ENCODE results near the gene IFIH1.

Gene IFIH1

GRCh38 chr2:162233197-162233596, 85.3 kb downstream of the IFIH1 start:
- Histone ChIP-seq H3K27me3 (ENCODE audit: insufficient read depth, low read length, poor library complexity, severe bottlenecking) (no peaks in the 10 kb centered on the region), H3K4me3 (ENCODE audit: low read length, poor library complexity, severe bottlenecking) (no peak overlapping the region), H3K4me2 (ENCODE audit: low read depth, low read length, poor library complexity, severe bottlenecking) (no peak overlapping the region), H3K9me3 (ENCODE audit: insufficient read depth, low read depth, low read length) (no peaks in the 10 kb centered on the region), H3K36me3 (ENCODE audit: insufficient read depth, low read length) (no peaks in the 10 kb centered on the region), H3K79me2 (ENCODE audit: insufficient read depth, low read length) (no peaks in the 10 kb centered on the region), H3K4me1 (ENCODE audit: insufficient read depth, low read length, poor library complexity, severe bottlenecking) (no peaks in the 10 kb centered on the region), H3K9me2 (replicated peaks; ENCODE audit: low read depth, low read length) (0 out of 2 replicates have a peak, but pooled peaks cover 4% of the 10 kb centered on the region), H3K9ac (ENCODE audit: low read depth, low read length, poor library complexity, severe bottlenecking) (no peak overlapping the region), H3F3A (ENCODE audit: low read depth) (no peaks in the 10 kb centered on the region), H2AFZ (ENCODE audit: low read length) (no peak overlapping the region), H4K20me1 (ENCODE audit: insufficient read depth, low read length, poor library complexity, severe bottlenecking) (no peaks in the 10 kb centered on the region)
- TF ChIP-seq EZH2phosphoT487 (IDR thresholded peaks at IDR 0.05; ENCODE audit: borderline replicate concordance) (no peak), CTCF (conservative IDR thresholded peaks at IDR 0.05; ENCODE audit: low read length) (no peak)

DNA sequence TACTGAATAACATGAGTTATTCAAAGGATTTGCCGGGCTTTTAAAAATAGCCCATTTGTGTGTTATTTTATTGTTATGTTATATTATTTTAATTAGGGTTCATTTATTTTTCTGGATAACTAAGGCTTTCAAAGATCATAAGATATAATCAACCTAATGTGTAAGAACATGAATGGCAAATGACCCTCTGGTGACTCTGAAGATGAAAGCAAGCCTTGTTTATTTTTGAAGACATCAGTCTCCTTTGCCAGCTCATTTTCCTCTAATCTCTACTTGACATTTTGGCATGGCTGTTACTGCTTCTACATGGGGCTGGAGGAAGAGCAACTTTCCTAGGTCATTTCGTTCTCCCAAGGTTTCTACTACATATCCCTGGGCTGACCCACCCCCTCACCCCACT, 85.8 kb downstream of the IFIH1 start:
- Histone ChIP-seq H3K4me2 (ENCODE audit: low read depth, low read length, poor library complexity, severe bottlenecking) (no peak overlapping the region), H3K9me2 (replicated peaks; ENCODE audit: low read depth, low read length) (0 out of 2 replicates have a peak, but pooled peaks cover 4% of the 10 kb centered on the region), H3K79me2 (ENCODE audit: insufficient read depth, low read length) (no peaks in the 10 kb centered on the region), H3K27me3 (ENCODE audit: insufficient read depth, low read length, poor library complexity, severe bottlenecking) (no peaks in the 10 kb centered on the region), H2AFZ (ENCODE audit: low read length) (no peak overlapping the region), H3K9me3 (ENCODE audit: insufficient read depth, low read depth, low read length) (no peaks in the 10 kb centered on the region), H3K4me1 (ENCODE audit: insufficient read depth, low read length, poor library complexity, severe bottlenecking) (no peaks in the 10 kb centered on the region), H3F3A (ENCODE audit: low read depth) (no peaks in the 10 kb centered on the region), H4K20me1 (ENCODE audit: insufficient read depth, low read length, poor library complexity, severe bottlenecking) (no peaks in the 10 kb centered on the region), H3K4me3 (ENCODE audit: low read length, poor library complexity, severe bottlenecking) (no peak overlapping the region), H3K9ac (ENCODE audit: low read depth, low read length, poor library complexity, severe bottlenecking) (no peak overlapping the region), H3K36me3 (ENCODE audit: insufficient read depth, low read length) (no peaks in the 10 kb centered on the region)
- TF ChIP-seq EZH2phosphoT487 (IDR thresholded peaks at IDR 0.05; ENCODE audit: borderline replicate concordance) (no peak), CTCF (conservative IDR thresholded peaks at IDR 0.05; ENCODE audit: low read length) (no peak)

DNA sequence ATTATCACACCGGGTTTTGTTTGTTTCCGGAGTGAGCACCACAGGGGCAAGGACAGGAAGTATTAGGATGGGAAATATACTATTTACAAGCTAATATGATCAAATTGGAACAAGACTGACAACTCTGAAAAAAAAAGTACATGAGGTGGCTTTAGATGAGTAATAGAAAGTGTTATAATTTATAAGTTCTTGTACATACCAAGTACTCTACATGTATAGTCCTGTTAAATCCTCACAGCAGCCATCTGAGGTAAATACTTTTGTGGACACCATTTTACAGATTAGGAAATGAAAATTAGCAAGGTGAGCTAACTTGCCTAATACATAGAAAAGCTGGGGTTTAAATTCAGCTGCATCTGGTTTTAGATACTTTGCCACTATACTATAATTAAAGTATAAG, 86.5 kb downstream of the IFIH1 start:
- H3K4me1 ChIP-seq (ENCODE audit: insufficient read depth, low read length, poor library complexity, severe bottlenecking): no peaks in the 10 kb centered on the region
- H2AFZ ChIP-seq (ENCODE audit: low read length): no peak overlapping the region
- H3K4me3 ChIP-seq (ENCODE audit: low read length, poor library complexity, severe bottlenecking): no peak overlapping the region
- 0 out of 2 replicates have a peak, but pooled peaks cover 4% of the 10 kb centered on the region for H3K9me2 ChIP-seq (replicated peaks; ENCODE audit: low read depth, low read length)
- H3K79me2 ChIP-seq (ENCODE audit: insufficient read depth, low read length): no peaks in the 10 kb centered on the region
- no peak overlapping the region for H3K4me2 ChIP-seq (ENCODE audit: low read depth, low read length, poor library complexity, severe bottlenecking)
- no peaks in the 10 kb centered on the region for H4K20me1 ChIP-seq (ENCODE audit: insufficient read depth, low read length, poor library complexity, severe bottlenecking)
- no peak for TF ChIP-seq CTCF (conservative IDR thresholded peaks at IDR 0.05; ENCODE audit: low read length)
- TF ChIP-seq EZH2phosphoT487 (IDR thresholded peaks at IDR 0.05; ENCODE audit: borderline replicate concordance): no peak
- no peaks in the 10 kb centered on the region for H3K9me3 ChIP-seq (ENCODE audit: insufficient read depth, low read depth, low read length)
- H3F3A ChIP-seq (ENCODE audit: low read depth): no peaks in the 10 kb centered on the region
- no peaks in the 10 kb centered on the region for H3K27me3 ChIP-seq (ENCODE audit: insufficient read depth, low read length, poor library complexity, severe bottlenecking)
- H3K9ac ChIP-seq (ENCODE audit: low read depth, low read length, poor library complexity, severe bottlenecking): no peak overlapping the region
- H3K36me3 ChIP-seq (ENCODE audit: insufficient read depth, low read length): no peaks in the 10 kb centered on the region
